Stimulated activated CD4-positive, alpha-beta T cell treated with anti-CD3 and anti-CD28 coated beads, Interleukin-12 subunit alpha, Interleukin-12 subunit beta, amount 100 ng/mL, for 4 hours (primary cell): ENCODE data around the gene CROCC2.

Source experiments
- DNase-seq: peaks from one replicate; pipeline ENCODE4 v3.0.0-alpha.2; 2020

Gene CROCC2

DNA sequence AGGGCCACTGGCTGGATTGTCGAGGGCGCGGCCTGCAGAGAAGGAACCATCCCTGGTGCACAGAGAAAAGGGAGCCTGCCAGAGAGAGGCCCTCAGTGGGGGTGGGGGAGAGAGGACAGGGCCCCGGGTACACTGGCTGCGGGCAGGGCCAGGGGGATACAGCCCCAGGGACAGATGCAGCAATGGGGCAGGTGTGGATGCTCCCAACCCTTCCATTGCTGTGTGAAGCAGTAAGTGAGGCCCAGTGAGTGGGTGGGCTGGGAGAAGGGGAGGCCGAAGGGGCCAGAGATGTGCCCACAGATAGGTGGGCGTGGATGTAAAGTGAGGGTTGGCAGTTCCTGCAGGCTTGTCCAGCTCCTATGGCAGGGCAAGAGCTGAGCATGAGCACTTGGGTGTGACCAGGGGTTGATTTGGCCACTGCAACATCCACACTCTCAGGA is 30.1 kb upstream of the CROCC2 start:
- no peak for DNase-seq

DNA sequence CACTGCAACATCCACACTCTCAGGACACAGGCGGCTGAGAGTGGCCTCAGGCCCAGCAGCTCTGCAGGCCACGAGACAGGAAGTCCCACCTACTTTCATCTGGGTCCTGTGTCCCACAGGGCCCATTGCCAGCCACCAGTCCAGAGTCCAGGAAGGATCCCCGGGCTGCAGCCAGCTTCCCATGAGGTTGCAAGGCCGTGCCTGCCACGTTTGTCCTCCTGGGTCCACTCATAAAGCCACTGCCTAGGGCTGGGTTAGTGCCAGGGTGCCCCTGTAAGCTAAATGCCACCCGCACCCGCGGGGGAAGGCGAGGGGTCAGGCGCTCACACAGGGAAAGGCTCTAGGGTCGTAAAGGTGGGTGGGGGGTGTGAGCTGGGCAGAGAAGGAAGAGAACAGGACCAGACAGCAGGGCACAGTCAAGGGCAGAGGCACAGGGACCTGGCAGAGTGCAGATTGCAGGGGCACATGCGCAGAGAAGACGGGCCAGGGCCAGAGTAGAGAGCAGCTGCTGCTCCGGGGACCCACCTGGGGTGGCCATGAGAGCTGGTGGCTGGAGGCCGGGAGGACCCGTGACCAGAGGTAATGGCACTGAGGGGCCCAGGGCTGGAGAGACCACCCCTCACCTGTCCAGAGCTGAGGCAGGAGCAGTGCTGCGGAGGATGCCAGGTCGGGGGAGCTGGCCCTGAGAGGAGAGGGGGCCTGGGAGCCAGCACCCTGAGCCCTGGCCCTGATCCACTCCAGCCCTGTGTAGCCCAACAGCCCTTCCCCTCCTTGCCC is 29.5 kb upstream of the CROCC2 start:
- no peak for DNase-seq

DNA sequence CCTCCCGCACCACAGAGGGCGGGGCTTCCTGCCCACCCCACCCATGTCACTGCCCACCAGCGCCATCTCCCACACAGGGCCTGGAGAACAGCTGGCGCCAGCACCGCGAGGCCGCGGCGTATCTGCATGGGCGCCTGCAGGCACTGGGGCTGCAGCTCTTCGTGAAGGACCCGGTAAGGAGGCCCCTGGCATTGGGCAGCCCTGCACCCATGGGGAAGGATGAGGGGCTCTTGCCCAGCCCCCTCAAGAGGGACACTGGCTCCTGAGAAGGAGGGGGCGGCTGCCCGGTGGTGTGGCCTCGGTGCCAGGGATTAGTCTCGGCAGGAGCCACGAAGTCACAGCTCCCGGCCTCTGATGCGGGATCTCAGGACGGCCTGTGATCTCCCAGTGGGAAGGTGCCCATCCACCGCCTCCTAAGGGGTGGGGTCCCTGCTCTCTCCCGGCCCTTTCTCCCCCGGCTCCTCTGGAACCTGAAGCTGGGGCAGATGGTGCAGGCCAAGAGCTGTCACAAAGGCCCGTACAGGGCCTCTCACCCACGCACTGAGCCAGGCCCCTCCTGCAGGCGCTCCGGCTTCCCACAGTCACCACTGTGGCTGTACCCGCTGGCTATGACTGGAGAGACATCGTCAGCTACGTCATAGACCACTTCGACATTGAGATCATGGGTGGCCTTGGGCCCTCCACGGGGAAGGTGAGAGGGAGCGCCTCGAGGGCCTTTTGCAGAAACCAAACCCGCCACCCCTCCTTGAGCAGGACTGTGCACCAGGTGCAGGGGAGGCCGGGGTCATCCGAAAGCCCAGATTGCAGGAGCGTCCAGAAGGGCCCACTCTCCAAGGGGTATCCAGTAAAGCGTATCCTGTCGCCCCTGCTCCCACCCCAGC is 28.4 kb upstream of the CROCC2 start:
- no peak for DNase-seq

DNA sequence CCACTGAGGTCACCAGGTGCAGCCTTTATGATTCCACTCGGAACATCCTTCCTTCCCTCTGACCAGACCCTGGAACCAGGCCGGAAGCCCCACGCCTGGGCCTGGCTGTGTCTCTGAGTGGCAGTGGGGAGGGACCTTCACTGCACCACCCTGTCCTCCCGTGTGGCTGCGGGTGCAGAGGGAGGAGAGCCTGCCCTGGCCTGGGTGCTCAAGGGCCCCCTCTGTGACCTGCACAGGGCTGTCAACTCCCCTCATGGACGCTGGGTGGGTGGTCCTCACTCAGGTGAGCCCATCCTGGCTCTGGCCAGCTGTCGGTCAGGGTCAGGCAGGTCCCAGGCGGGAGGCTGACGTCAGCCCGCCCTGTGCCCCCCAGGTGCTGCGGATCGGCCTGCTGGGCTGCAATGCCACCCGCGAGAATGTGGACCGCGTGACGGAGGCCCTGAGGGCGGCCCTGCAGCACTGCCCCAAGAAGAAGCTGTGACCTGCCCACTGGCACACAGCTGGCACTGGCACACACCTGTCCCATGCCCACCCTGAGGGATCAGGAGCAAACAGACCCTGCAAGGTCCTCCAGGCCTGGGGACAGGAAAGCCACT is 27.7 kb upstream of the CROCC2 start:
- DNase-seq: no peak

DNA sequence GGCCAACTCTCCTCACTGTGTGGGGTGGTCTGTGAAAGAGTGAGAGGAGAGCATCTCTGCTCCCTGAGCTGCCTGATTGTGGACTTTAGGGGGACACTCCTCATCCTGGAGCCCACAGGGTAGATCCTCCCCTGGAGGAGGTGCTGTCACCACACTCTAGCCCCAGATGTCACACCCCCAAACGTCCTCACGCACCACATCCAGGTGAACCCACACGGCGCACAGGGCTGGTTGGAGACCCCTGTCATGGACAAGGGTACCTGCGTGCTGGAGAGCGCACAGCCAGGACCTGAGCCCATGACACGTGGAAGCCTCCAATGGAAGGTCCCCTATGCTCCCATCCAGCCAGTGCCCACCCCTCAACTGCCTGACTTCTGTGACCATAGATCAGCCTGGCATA is 27.0 kb upstream of the CROCC2 start:
- DNase-seq: no peak

DNA sequence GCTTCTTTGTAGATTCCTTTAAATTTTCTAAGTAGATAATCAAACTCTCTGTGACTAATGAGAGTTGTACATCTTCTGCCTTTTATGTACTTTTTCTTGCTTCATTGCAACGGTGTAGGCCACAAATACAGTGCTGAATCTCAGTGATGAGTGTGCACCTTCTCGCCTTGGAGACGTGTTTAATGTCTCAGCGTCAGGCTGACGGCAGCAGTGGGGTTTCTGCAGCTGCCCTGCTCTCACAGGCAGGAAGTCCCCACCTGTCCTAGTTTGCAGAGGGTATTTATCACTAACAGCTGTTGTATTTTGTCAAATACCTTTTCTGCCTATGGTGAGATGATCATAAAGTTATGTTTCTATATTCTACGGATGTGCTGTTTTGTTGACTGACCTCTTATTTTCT is 24.2 kb upstream of the CROCC2 start:
- DNase-seq: no peak

DNA sequence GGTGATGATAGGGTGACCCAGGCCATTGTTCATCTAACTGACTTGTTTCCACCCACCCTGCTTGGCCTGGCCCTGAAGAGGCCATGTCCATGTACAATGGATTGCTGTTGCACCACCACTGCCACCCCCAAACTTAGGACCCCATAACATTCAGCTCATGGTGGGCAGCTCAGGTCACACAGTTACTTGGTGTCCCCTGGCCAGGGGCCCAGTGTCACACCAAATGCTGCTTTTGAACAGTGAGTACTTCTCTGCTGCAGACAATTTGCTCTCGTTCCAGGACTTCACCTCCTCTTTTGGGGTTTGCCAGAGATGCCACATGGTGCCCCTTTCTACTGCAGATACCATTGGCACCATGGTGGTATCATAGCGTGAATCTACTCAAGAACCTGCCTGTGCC is 21.9 kb upstream of the CROCC2 start:
- no peak for DNase-seq

DNA sequence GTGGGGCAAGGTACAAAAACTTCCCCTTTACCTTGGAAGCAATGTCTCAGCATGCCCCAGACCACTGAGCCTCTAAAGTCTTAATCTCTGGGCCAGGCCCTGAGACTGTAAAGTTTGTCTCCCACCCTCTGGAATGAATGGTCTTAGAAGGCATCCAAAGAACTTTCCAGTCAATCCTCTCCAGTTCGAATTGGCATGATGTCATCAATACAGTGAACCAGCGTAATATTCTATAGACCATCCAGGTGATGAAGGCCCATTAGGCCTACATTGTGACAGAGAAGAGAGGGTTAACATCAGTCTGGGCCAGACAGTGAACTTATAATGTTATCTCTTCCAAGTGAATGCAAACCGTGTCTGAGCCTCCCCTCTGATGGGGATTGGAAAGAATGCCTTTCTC is 21.4 kb upstream of the CROCC2 start:
- no peak for DNase-seq

DNA sequence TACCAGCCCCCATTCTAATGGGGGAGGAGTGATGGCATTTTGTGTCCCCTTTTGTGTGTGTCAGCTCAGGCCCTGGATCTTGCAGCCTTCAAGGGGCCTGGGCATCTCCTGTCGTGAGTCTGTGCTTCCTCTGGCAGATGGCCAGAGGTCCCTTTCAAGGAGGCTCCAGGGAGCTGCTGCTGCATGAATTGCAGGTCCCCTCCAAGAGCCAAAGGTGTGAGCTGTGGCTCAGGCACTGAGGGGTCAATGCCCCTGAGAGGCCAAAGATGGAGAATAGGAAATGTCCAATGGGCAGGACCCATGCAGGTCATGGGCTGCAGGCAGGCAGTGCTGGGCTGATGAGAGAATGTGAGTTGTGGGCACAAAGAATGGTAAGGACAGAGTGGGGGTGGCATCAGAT is 20.6 kb upstream of the CROCC2 start:
- DNase-seq: no peak

DNA sequence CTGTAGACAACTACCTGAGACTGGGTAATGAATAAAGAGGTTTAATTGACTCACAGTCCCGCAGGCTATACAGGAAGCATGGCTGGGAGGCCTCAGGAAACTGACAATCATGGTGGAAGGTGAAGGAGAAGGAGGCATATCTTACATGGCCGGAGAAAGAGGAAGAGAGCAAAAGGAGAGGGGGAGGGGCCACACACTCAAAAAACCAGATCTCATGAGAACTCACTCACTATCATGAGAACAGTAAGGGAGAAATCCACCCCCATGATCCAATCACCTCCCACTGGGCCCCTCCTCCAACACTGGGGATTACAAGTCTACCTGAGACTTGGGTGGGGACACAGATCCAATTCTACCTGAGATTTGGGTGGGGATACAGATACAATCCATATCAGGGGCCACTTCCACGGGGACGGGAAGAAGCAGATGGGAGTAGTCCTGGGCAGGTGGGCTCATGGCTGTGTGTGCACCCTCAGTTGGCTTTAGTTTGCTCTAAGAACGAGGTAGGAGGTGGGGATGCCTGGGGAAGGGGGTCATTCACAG is 20.0 kb upstream of the CROCC2 start:
- no peak for DNase-seq

DNA sequence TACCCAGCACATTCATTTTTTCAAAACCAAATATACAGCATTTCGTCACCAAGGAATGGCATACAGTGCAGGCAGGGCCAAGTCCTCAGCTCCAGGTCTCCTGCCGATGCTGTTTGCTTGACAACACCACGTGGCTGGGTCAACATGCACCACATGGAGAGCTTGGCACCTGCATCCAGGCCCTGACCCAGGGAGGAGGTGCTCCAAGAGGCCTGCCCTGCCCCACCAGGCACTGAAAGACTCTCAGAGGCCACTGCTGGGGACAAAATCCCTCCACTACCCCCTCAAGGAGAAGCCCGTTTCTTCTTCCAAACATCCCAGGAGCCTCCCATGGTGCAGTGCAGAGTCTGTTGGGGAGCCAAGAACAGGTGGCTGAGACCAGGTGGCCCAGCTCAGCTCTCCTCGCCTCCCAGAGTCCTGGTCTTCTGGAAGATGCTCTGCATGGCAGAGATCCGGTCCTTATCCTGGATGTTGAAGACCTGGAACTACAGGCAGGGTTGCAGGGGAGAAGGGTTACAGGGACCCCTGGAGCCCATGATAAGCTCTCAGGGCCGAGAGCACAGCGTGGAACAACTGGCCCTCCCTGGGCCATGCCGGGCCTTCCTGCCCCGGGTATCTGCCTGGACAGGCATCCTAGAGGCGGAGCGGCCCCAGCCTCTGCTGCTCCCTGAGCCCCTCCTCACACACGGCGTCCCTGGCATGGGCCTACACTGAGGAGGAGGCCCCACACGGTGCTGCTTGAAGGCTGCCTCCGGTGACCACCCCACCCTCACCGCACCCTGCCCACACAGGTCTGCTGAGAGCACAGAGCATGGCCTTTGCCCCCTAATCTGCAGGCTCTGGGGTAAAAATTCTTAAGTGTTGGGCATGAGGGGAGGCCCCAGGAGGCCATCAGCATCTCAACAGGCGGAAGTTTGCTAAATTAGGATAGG is 19.2 kb upstream of the CROCC2 start:
- no peak for DNase-seq

DNA sequence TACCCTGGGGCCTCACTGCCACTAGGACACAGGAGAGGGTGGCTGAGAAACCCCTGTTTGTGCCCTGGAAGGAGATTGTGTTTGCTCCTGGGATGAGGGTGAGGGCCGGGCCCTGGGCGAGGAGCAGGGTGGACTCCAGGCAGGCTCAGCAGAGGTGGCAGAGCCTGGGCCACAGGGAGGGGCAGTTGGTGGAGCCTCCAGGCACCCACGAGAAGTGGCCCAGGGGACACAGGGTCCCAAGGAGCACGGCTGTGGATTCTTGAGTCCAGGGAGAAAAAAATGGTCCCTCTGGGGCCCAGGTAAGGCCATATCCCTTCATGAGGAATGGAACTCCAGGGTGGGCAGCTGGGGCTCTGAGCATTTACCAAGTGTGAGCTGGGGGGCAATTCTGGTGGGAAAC is 18.5 kb upstream of the CROCC2 start:
- no peak for DNase-seq

DNA sequence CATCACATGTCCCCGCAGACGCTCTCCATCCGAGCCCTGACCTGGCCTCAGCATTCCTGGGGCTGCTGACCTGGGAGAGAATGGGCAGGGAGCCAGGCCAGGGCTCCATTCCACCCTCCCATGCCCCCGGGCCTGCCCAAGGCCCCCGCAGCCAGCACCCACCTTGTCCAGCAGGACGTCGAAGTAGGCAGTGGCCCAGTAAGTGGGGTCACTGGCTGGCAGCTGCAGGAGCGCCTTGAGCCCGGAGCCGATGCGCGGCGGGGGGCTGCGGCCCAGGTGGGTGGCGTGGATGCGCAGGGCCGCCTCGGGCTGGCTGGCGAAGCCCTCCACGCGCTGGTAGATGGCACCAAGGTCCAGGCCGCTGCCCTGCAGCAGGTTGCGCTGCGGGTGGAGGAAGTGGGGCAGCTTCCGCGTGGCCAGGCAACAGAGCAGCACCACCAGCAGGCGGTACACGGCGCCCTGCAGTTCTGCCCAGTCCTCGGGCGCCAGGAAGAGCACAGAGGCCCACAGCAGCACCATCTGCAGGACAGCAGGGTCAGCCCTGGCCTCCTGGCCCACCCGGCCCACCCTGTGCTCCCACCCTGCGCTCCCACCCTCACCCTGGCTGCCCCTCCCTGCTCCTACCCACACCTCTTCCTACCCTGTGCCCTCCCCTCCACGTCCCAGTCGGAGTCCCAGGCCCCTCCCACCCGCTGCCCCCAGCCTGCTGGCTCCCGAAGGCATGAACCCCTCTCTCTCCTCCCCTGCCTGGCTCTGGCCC is 17.8 kb upstream of the CROCC2 start:
- no peak for DNase-seq

DNA sequence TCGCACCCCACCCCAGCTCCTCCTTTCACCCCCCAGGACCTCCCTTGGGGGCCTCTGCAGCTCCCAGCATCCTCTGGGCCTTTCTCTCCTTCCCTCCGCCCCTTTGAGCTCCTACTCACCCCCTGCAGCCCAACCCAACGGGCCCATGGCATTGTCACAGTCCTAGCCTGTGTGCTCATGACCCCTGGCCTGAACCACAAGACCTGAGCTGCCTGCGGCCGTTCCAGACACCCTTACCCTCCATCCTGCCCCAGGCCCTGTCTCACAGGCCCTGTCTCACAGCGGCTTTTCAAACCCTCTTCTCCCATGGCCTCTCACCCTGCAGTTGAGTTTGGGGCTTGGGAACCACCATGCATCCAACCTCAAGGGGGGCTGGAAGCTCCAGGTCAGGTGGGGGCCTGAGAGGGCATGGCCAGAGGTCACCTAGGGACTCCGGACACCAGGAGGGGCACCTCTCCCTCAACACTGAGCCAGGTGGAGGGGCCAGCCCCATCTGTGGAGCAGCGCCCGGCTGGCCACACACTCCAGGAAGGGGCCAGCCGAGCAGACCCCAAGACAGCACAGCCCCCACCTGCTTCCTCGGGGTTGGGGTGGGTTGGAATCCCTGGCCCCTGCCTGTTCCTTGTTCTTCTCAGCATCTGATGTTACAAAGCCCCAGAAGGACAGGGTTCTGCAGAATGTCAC is 17.1 kb upstream of the CROCC2 start:
- no peak for DNase-seq

DNA sequence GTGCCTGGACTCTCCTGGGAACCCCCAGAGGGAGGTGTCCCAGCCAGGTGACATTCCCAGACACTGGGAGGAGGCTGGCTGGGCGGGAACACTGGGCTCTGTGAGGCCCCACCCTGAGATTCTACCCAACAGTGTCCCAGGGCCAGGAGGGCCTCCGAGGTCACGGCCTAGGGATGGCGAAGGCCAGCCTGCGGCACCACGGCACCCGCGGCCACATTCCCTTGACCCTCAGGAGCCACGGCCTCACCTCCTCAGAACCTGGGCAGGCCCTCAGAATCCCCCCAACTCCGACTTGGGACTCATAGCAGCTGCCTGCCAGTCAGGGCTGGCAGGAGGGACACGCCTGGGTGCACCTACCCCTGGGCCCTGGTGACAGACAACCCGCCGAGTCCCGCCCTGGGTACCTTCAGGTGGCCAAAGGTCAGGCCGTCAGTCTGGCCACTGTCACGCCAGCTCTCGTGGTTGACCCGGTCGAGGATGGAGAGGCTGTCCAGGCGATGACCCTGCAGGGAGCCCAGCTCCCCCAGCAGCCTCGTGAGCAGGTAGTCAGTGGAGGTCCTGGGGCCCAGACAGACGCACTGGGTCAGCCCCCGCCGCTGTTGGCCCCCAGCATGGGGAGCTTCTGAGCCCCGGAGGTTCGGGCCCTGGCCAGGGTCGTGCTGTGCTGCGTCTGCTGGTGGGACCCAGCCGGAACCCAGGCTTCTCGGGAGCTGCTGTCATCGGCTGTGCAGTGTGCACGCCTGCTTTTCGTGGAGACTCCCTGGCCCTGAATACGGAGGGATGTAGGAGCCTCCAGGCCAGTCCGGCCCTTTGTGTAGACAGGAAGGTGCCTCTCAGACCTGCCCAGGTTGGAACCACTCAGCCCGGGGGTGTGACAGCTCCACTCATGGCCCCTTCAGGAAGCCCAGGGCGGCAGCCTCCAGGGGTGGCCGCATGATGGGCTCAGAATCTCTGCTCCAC is 16.3 kb upstream of the CROCC2 start:
- DNase-seq: no peak

DNA sequence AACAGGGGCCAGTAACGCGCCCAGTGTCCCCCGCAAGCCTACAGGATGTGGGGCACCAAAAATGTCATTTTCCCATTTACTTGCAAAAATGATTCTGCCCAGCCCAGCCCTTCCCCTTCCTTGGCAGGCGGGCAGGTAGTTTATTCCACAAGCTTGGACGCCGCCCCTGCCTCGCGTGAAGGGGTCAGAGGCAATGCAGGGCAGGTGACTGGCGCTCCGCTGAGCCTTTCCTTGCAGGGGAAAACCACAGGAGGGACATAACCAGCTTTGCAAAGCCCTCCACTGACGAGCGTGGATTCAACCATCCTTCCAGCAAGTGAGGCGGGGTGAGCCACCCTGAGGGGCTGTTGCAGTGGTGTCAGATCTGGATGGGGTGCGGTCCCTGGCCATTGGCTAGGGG is 15.4 kb upstream of the CROCC2 start:
- DNase-seq: no peak

DNA sequence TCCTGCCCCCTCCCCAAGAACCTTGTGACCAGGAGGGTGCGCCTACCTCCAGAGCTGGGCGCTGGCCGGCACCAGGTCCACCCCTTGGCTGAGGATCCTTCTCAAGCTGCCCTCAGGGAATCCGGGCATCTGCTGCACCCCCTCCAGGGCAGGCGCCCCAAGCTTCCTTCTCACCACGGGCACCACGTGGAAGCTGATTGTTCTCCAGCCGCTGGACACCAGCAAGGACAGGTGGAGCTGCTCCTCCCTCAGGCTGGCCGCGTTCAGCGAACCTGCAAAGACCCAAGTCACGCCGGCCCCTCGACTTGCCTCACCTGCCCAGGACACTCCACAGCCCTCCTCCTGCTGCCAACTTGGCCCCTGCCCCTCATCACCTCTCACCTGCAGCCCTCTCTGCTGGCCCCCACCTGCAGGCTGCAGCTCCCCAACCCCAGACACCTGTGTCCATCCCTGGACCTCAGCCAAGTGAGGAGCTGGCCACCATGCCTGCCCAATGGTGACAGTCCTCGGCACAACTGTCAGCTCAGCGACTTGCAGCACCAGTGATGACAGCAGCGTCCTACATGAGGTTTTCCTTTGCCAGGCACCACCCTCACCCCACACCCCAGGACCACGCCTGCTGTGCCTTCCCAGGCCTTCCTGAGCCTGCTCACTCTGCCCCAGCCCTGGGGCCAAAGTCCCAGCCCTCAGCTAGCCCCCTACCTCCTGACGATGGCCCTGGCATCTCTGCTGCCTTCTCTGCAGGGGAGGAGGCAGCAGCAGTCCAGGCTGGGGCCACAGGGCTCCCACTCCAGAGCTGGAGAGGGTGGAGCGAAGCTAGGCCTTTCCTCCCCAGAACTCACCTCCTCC is 14.4 kb upstream of the CROCC2 start:
- DNase-seq: no peak

DNA sequence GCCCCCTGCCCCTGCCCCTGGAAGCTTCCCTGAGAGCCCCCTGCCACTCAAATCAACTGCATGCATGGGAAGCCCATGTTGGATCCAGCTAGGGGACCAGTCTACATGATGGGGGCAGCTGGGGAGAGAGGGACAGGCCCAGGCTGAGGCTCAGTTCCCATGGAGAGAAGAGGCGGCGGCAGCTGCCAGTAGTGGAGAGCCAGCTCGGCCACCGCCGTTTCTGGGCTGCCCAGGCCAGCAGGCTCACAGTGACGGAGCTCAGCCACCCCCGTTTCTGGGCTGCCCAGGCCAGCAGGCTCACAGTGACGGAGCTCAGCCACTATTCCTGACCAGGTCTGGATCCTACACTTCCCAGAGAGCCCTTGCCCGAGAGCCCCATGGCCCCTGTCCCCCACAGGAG is 13.8 kb upstream of the CROCC2 start:
- no peak for DNase-seq

DNA sequence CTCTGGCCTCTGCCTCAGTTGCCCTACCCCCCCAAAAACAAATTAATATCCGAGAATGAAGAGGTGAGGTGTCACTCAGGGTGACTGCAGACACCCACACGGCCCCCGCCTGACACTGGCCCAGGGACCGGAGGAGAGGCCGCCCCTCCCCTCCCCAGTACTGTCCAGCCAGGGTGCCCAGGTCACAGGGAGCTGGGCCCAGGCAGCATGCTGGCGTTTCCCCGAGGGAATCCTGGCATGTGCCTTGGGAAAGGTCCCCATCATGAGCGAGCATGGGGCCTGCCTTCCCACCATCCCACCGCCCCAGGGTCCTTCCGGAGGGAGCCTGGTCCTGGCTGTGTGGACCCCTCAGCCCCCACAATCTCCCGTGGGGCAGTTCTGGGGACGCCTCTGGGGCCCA is 13.2 kb upstream of the CROCC2 start:
- DNase-seq: no peak
